HPDE6-E6E7 (cell line): ENCODE measurements around the gene RPS6KA3.
"Not testable (repeated sequence)": the region's sequence is repeated elsewhere in the genome, so short reads cannot be mapped to it uniquely, and the experiment has no call there.

ENCODE experiments used
- DNase-seq: peaks from one replicate; pipeline ENCODE4 v3.0.0; 2011; ENCODE audit warnings: missing footprints; ENCODE audit errors: extremely low spot score

The RPS6KA3 gene

DNA sequence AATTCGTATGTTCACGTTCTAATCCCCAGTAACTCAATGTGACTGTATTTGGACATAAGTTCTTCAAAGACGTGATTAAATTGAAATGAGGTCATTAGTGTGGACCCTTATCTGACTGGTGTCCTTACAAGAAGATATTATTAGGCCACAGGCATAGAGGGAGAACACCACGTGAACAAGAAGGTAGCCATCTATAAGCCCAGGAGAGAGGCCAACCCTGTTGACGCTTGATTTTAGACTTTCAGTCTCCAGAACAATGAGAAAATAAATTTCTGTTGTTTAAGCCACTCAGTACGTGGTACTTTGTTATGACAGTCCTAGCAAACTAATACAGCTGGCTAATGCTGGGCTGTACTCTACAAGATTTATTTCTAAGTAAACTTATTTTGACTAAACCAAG is 123.6 kb downstream of the RPS6KA3 start:
- DNase-seq = no peak

DNA sequence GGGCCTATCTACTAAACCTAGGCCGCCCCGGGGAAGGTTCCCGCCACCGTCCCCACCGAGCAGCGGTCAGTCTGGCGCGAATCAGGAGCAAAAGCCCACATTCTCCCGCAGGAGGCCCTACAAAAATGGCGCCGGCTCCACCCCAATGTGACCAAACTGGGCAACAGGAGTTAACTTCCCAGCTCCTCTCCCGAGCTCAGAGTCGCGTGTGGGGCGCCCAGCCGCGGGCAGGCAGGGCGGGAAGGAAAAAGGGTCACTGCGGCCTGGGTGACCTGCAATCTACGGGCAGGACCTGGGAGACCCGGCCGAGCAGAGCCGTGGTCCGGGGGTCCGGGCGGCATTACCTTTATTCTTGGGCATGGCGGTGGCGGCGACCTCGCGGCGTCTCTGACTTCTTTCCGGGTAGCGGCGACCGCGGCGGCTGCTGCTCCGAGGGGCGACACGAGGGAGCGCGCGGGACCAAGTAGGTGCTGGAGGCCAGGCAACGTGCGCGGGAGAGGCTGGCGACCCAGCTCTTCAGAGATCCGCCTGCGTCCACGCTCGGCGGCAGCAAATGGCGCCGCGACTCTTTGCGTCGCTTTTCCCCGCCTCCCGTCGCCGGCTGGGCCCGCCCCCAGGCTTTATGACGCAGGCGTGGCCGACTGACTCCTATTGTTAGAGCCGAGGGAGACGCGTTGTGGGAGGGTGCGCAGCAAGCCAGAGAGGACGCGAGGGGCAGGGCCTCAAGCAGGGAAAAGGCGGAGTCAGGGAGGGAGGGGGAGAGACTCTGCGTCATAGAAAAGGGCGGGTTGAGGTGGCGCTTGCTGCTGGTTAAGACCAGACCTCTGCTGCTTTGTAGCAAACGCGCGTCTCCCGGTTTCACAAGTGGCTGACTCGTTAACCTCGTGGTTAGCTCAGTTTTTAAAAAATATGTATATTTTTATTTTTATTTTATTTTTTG is 125.2 kb downstream of the RPS6KA3 start, which contains the start of gene EIF1AX:
EIF1AX (minus strand) TSS at position 558 of the 940 bp plus-strand sequence; CDS start at position 360, 198 bp downstream.
- DNase-seq = peak; percentile 88

DNA sequence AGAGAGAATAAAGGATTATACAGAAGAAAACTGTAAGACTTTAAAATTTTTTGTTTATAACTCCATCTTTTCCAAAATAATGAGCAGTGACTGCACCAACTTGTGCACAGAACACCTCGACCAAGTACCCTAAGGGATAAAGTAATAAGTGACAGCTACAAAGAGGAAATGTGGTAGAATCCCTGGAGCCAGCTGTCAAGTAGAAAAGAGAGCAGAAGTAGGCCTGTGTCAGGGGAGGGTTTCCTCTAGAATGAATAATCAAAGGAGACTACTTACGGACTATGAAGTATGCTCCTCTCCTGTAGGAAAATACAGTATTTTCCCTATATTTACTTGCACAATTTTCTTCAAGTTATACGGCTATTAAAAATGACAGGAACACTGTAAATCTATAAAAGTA is 126.3 kb downstream of the RPS6KA3 start:
- no peak for DNase-seq

DNA sequence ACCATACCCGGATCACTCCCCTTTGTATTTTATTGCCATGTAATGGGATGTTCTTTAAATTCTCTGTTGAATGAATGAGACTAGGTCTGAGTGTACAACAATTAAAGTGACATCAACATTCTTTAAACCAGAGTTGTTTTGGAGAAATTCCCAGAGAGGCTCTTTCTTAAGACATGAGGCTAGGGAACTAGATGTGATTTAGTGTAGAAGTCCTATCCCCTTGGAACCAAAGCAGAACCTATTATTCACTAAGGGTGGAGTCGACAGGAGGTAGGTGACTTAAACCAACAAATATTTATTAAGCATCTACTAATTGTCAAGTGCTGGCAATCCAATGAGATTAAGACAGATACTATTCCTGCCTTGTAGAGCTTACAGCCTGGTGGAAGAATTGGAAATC is 126.7 kb downstream of the RPS6KA3 start:
- DNase-seq = no peak

DNA sequence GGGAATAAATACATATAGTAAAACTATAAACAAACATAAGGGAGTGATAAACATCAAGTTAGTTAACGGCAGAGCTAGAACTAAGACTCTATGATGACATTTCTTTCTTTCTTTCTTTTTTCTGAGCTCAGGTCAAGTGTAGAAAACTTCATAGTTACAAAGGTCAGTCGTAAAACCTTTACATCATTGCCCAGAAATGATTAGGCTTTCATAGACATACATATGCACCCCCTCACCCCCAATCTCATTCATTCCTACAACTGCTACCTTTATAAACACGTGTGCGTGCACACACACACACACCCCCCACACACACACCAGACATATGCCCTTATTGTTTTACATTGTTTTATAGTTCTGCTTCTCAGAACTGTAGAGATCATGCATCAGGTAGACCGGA is 130.8 kb downstream of the RPS6KA3 start:
- DNase-seq = no peak

DNA sequence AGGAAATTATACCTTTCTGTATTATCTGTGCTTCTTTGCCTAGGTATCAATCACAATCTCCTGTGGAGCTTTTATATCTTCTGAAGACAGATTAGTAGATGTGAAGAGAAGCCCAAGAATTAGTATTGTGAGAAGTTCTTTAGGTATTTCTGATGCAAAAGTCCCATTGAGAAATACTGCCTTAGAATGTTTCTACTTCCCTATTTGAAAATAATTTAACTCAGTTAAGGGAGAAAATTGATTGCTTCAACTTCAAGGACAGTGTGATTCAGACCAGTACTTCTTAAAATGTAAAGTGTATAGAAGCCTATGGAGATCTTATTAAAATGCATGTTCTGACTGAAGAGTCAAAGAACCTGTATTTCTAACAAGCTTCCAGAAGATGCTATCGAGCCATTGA is 134.0 kb downstream of the RPS6KA3 start:
- DNase-seq = no peak

DNA sequence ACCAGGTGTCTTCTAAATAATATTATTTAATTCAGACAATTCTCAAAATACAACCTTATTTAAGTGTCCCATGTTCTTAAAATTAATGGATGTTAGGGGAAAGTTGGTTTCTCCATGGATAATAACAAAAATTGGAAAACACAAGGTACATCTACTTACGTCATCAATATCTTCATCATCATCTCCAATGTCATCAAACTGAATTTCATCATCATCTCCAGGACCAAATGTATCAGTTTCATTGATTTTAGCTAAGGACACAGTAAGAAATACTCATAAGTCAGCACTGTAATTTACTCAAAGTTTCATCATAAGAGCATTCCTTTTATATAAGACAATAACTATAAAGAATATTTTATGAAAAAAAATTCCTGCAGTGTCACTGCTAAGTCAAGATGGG is 136.4 kb downstream of the RPS6KA3 start:
- no peak for DNase-seq

DNA sequence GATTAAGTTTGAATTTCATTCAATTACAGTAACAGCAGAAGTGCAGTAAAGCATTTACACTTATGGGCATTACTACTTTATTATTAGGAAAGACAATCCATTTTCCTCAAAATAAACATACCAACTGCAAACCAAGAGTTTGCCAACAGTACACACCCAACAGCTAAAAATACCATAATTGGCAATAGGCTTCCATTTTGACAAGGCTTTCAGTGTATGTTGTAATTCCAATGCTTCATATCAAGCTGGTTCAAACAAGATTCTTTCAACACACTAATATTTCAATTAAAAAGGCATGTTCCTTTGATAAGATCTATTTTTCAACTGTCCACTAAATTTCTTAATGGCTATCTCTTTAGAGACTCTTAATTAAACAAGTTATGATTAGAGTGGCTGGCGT is 137.2 kb downstream of the RPS6KA3 start:
- DNase-seq = no peak

DNA sequence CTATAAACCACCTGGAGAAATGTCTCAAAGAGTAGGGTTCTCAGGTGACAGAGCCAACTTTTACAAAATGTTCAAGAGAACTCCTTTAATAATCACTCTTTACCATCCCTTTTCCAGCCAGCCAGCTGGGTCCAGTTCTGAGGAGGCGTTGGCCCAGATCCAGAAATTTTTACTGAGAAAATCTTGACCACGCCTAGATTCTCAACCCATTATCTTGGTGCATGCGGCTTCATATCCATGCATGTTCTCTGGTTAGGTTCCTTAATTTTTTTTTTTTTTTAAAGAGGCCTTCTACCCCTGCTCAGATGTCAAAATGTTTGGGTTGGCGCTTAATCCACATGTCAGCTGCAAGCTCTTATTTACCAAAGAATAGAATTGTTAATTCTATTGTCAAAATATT is 138.0 kb downstream of the RPS6KA3 start:
- DNase-seq = no peak

DNA sequence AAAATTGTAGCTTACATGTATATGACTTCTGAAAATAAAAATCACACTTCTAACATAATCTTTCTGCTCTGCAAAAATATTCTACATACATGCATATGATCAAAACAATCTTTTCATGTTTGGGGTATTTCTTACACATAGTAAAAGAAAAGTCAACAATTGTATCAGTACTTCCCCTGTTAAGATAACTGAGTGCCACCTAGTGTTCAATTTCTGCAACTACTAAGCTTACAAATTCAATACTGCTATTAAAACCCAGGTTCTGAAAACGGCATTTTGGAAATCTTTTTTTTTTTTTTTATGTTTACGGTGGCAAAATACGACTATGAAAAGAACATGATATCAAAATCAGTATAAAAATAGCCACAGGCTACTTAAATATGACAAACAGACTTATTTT is 139.3 kb downstream of the RPS6KA3 start:
- not testable (repeated sequence) for DNase-seq

DNA sequence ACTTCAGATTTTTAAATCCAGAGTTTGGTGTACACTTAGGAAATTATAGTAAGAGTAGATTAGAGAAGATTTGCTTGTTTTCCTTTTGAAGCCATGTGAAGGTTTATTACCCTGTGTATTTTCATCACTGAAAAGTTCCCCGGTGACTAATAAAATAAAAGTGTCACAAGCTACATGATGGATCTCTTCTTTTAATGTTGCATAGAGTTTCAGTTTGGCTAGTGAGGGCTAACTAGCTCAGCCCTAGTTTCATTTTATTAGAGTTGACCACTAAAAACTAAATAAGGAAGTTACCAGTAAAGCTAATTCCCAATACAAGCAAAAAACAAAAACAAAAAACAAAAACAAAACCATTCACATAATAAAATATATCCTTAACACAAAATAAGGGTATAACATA is 139.9 kb downstream of the RPS6KA3 start:
- DNase-seq = not testable (repeated sequence)

DNA sequence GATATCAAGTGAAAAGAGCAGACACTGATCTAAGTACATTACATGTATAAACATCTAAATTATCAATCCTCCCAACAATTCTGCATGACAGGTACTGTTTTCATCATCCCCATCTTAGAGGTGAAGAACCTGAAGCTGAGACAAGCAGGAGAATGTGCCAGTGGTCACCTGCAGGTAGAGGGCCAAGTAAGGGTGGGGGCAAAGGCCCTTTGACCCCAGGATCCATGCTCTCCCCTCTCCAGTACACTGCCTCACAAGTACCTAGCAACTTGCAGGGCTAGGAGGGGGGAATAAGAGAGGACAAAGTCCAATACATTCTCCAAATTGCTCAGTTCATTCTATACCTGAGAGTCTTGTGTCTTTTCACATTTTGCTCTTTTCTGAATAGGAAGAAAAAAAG is 141.7 kb downstream of the RPS6KA3 start:
- DNase-seq = no peak

DNA sequence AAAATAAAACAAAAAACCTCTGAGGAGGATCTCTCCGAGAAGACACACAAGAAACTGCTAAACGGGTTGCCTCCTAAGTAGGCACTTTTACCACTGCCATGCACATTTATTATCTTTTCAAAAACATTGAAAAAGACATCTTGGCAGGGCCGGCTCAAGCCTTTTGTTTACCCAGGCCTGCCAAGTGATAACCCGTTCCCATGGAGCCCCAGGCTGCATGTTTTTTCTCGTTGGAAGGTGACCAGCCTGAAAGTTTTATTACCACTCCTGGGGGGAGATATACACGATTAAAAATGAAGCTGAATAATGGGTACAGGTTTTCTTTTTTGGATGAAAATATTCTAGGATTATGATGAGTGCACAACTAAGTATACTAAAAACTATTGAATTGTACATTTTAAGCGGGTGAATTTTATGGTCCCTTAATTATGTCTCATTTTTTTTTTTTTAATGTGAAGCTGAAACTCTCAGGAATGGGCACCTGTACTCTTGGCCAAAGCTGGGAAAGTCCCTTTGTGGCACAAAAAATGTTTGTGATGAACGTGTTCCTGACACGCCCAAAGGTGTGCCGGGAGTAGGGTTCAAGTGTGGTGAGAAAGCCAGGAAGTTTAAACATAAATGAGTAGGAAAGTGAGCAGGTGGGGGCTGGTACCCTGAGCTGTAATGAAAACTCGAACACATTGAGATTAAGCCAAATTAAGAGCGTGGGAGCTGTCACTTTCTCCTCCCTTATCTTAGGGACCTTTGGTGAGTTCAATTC is 148.5 kb downstream of the RPS6KA3 start:
- DNase-seq = no peak

DNA sequence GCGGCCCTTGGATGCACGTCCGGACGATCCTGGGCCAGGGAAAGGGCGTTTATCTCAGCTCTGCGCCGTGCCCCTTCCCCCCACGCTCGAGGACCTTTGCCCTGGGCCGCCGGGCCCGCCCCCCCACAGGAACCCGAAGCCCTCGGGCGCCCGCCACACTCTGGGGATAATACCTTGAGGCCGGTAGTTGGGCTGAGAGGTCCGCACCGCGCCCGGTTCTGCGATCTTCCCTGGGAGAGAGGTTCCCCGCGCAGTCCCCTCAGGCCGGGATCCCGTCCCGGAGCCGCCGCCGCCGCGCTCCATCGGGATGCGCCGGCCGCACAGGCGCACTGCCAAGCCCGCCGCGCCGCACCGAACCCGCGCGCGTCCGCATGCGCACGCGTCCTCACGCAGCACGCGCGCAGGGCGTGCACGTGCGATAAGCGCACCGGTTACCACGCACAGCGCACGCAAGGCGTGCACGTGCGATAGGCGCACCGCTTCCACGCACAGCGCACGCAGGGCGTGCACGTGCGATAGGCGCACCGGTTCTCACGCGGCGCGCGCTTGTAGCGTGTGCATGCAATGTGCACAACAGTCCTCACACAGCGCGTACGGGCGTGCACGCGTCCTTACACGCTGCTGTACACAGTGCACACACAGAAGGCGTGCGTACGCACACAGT is 150.0 kb downstream of the RPS6KA3 start, which contains the start of gene MAP7D2:
MAP7D2 (minus strand) TSS at position 331 of the 664 bp plus-strand sequence; CDS start at position 303, 28 bp downstream.
- DNase-seq = no peak

DNA sequence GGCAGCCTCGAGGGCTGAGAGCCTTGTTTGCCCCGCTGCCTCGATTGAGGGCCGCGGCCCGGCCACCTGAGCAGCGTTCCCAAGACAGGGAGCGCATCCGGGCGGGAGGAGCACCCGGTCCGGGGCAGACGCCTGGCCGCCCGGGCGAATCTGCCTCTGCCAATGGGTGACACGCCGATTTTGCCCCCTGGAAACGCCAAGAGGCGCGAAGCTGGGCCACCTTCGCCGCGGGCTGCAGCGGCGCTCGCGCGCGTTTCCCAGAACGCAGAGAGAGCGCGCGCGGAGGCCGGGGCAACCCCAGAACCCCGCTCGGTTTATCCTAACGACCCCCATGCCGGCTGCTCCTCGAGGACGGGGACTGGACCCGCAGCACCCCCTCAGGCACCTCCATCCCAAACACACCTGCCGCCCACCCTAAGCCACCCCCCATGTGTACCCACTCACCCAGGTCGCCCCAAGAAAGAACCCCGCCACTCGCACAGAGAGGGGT is 150.6 kb downstream of the RPS6KA3 start:
- DNase-seq = no peak

DNA sequence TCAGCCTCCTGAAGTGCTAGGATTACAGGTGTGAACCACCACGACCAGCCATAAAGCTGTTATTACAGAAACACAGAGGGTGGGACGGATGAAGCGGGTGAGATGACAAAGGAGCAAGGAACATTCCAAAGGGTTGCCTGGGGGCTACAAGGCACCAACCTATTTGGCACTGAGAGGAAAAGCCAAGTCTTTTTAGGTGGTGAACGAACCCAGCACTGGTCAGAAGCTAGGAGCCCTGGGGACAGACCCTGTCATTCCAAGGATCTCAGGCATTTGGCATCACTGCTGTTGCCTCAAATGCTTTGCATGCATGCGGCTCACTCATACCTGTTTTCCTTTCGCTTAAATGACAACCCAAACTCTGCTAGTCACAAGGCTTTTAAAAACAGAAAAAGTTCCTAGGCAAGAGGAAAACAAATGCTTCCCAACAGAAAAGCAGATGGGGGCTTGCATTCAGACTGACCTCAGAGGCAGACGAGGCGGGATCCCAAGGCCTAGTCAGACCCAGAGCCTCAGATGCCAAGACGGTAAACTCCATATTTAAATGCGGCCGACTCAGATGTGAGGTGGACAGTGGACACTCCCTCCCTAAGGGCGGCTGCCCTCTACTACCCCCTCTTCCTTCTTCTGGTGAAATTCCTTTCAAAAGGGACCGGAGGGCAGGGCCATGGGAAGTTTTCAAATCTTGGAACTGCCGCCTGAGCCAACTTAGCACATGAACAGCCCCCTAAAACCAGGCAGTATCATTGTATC is 154.5 kb downstream of the RPS6KA3 start:
- no peak for DNase-seq

DNA sequence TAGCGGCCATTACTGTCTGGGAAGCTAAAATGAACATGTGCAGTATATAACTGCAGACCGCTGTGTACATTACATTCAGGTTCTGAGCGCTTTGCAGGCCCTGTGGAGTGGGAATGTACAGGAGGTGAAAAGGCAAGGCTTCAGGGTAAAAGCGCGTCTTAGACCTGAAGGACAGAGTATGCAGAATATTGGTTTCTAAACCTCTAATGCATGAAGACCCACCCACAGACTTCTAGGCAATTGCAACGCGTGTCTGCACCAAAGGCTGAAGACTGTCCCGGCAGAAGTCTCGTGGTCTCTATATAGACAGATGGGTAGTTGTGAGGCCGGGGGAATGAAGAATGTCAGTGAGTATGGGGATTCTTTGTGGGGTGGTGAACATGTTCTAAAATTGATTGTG is 155.4 kb downstream of the RPS6KA3 start:
- DNase-seq = no peak

DNA sequence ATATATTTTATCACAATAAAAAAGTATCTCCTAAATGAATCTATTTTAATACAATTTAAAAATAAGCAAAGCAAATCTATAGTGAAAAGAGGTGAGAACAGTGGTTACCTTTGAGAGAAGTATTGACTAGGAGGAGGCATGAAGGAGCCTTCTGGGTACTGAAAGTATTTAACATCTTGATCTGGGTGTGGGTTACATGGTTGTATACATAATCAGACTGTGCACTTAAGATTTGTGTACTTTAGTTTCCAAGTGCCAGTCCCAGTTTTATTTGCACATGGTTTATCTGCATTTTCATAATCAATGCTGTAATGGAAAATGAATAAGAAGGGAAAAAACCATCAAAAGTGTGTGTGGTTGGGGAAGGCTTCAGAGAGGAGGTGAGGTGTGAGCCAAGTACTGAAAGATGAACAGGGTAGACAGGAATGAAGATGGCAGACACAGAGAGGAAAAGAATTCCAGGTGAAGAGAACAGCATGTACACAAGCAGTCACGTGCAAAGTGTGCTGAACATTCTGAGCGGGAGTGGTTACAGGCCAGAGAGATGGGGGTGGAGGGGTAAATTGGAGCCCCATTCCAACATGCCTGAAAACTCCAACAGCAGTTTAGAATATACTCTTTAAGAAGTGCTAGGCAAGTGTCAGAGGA is 164.7 kb downstream of the RPS6KA3 start:
- DNase-seq = no peak
